Measurements from ENCODE around the gene C4BPA.

- no peak for TF ChIP-seq CTCF (IDR thresholded peaks at IDR 0.05)
- no peak for TF ChIP-seq EP300 (IDR thresholded peaks at IDR 0.05)
- no peak for TF ChIP-seq HOXA7 (CRISPR knock-in tag; IDR thresholded peaks at IDR 0.05)
- TF ChIP-seq MAX (IDR thresholded peaks at IDR 0.05) = no peak
- no peak for TF ChIP-seq BHLHE40 (IDR thresholded peaks at IDR 0.05; ENCODE audit: low read depth, low read length)
- TF ChIP-seq REST (IDR thresholded peaks at IDR 0.05) = no peak
- TF ChIP-seq JUN (IDR thresholded peaks at IDR 0.05) = no peak
- TF ChIP-seq CEBPB (IDR thresholded peaks at IDR 0.05) = no peak
- TF ChIP-seq E2F6 (IDR thresholded peaks at IDR 0.05; ENCODE audit: borderline replicate concordance, low read depth) = no peak
- no peak for TF ChIP-seq RNF2 (IDR thresholded peaks at IDR 0.05; ENCODE audit: borderline replicate concordance, low read depth)
- TF ChIP-seq PBX3 (IDR thresholded peaks at IDR 0.05) = no peak
- no peak for TF ChIP-seq TP53 (CRISPR knock-in tag; IDR thresholded peaks at IDR 0.05)
Measured at GRCh38 chr1:207191776-207192175, 87.7 kb downstream of the C4BPA start.
